Breast epithelium (tissue), 3 donors: ENCODE data around the gene RERE.

Source experiments
- POLR2A ChIP-seq: fragments of 450-650 bp; IDR thresholded peaks from one replicate; pipeline ENCODE4 v1.6.1; 2016; ENCODE audit warnings: antibody characterized with exemption, mild to moderate bottlenecking, moderate library complexity
- POLR2AphosphoS5 ChIP-seq, 3 donors: sonication (generic); formaldehyde crosslinking; IDR thresholded peaks; one replicate each; pipeline ENCODE4 v1.6.1; 2017; ENCODE audit warnings: antibody characterized with exemption in 3 of 3
- TF ChIP-seq, protein P1 (sequence below), 3 donors: fragments of 450-650 bp; IDR thresholded peaks; one replicate each; pipeline ENCODE4 v1.5.1; 2016 to 2017; ENCODE audit warnings: antibody characterized with exemption in 3 of 3, mild to moderate bottlenecking in 3 of 3, moderate library complexity in 3 of 3

- TF ChIP-seq POLR2AphosphoS5 (IDR thresholded peaks at IDR 0.05) (no peak), POLR2A (no peak)
- TF ChIP-seq, protein P1, sequence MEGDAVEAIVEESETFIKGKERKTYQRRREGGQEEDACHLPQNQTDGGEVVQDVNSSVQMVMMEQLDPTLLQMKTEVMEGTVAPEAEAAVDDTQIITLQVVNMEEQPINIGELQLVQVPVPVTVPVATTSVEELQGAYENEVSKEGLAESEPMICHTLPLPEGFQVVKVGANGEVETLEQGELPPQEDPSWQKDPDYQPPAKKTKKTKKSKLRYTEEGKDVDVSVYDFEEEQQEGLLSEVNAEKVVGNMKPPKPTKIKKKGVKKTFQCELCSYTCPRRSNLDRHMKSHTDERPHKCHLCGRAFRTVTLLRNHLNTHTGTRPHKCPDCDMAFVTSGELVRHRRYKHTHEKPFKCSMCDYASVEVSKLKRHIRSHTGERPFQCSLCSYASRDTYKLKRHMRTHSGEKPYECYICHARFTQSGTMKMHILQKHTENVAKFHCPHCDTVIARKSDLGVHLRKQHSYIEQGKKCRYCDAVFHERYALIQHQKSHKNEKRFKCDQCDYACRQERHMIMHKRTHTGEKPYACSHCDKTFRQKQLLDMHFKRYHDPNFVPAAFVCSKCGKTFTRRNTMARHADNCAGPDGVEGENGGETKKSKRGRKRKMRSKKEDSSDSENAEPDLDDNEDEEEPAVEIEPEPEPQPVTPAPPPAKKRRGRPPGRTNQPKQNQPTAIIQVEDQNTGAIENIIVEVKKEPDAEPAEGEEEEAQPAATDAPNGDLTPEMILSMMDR (IDR thresholded peaks at IDR 0.05) = no peak
Observed at GRCh38 chr1:8402109-8402710, 415.2 kb downstream of the RERE start.
